Measurements from ENCODE around the gene BPIFA2. TPM values are rescaled to one million over a fixed set of nuclear protein-coding genes. Genes with fewer than 3 reads are reported as not detected.

The BPIFA2 gene
- total and polyA plus RNA-seq, 2 of the 4 experiments (the other 2 are of a cell fraction) = not detected

- no TSS peak for BruUV-seq (replicated peaks)
- no peak for ATAC-seq (ENCODE audit: low read depth)
- CTCF ChIA-PET = no interaction called here
These were observed 23.5 kb downstream of the BPIFA2 start for GRCh38 chr20:33191484-33191883.

More at GRCh38 chr20:33191484-33191883, 23.5 kb downstream of the BPIFA2 start:
- H3K23ac ChIP-seq (ENCODE audit: low read depth, low read length) = no peak overlapping the region
- no peak overlapping the region for H3K56ac ChIP-seq (ENCODE audit: extremely low read depth, insufficient read depth, low read length)
- no peak overlapping the region for H3K4me3 ChIP-seq (ENCODE audit: insufficient read depth, low read depth, low read length)
- TF ChIP-seq, protein P1, sequence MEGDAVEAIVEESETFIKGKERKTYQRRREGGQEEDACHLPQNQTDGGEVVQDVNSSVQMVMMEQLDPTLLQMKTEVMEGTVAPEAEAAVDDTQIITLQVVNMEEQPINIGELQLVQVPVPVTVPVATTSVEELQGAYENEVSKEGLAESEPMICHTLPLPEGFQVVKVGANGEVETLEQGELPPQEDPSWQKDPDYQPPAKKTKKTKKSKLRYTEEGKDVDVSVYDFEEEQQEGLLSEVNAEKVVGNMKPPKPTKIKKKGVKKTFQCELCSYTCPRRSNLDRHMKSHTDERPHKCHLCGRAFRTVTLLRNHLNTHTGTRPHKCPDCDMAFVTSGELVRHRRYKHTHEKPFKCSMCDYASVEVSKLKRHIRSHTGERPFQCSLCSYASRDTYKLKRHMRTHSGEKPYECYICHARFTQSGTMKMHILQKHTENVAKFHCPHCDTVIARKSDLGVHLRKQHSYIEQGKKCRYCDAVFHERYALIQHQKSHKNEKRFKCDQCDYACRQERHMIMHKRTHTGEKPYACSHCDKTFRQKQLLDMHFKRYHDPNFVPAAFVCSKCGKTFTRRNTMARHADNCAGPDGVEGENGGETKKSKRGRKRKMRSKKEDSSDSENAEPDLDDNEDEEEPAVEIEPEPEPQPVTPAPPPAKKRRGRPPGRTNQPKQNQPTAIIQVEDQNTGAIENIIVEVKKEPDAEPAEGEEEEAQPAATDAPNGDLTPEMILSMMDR (conservative IDR thresholded peaks at IDR 0.05; ENCODE audit: low read depth, low read length) = no peak
- TF ChIP-seq RFX5 (IDR thresholded peaks at IDR 0.05; ENCODE audit: low read depth, low read length) = no peak
- TF ChIP-seq MXI1 (IDR thresholded peaks at IDR 0.05; ENCODE audit: borderline replicate concordance, low read depth, low read length) = no peak
- no peak for TF ChIP-seq POLR2A (IDR thresholded peaks at IDR 0.05; ENCODE audit: low read depth, low read length)
- no peak for TF ChIP-seq RCOR1 (IDR thresholded peaks at IDR 0.05; ENCODE audit: insufficient replicate concordance, low read length)
- no peak for TF ChIP-seq USF2 (IDR thresholded peaks at IDR 0.05; ENCODE audit: low read depth, low read length)
- TF ChIP-seq CHD1 (IDR thresholded peaks at IDR 0.05; ENCODE audit: low read depth, low read length) = no peak
- no peak for TF ChIP-seq MAZ (IDR thresholded peaks at IDR 0.05; ENCODE audit: borderline replicate concordance, low read depth, low read length)
- no peak for TF ChIP-seq SMC3 (IDR thresholded peaks at IDR 0.05; ENCODE audit: low read depth, low read length)
- TF ChIP-seq NFE2L2 (IDR thresholded peaks at IDR 0.05; ENCODE audit: low read depth, low read length) = no peak
- no peak for TF ChIP-seq RAD21 (IDR thresholded peaks at IDR 0.05; ENCODE audit: low read length)
- TF ChIP-seq BHLHE40 (IDR thresholded peaks at IDR 0.05; ENCODE audit: low read depth, low read length) = no peak
- TF ChIP-seq ELK1 (IDR thresholded peaks at IDR 0.05; ENCODE audit: borderline replicate concordance, low read depth, low read length) = no peak
- no peak for TF ChIP-seq CEBPB (IDR thresholded peaks at IDR 0.05; ENCODE audit: low read depth, low read length)
- TF ChIP-seq MAFK (IDR thresholded peaks at IDR 0.05; ENCODE audit: low read depth, low read length) = no peak
- TF ChIP-seq FOS (IDR thresholded peaks at IDR 0.05; ENCODE audit: low read depth, low read length) = no peak
- no CpG with 5 or more reads among the region's 3 CpGs for WGBS, 2 experiments (ENCODE audit: extremely low coverage in 2 of 2, insufficient read length in 1 of 2)
- no peak overlapping the region for H2BK5ac ChIP-seq (ENCODE audit: low read depth, low read length, poor library complexity, severe bottlenecking)
- no peaks in the 10 kb centered on the region for H3K27me3 ChIP-seq (ENCODE audit: control insufficient read depth, insufficient read depth, low read length)
- no peaks in the 10 kb centered on the region for H3K9me3 ChIP-seq (ENCODE audit: control insufficient read depth, insufficient read depth, low read length)
- no peak overlapping the region for H2BK120ac ChIP-seq (ENCODE audit: low read depth, low read length)
- H4K5ac ChIP-seq (ENCODE audit: low read depth, low read length) = no peak overlapping the region
- no peak for DNase-seq
- no peak overlapping the region for H2AK5ac ChIP-seq (ENCODE audit: low read depth, low read length)
- no peaks in the 10 kb centered on the region for H3K79me1 ChIP-seq (ENCODE audit: low read depth in 1 of 2, low read length in 2 of 2)
- no peak overlapping the region for H2BK20ac ChIP-seq (ENCODE audit: low read depth, low read length)
- H3K36me3 ChIP-seq (ENCODE audit: control insufficient read depth, insufficient read depth, low read length) = no peaks in the 10 kb centered on the region
- no peak overlapping the region for H3K9ac ChIP-seq (ENCODE audit: low read depth, low read length)
- H3K27ac ChIP-seq (ENCODE audit: insufficient read depth, low read length) = no peak overlapping the region
- in situ Hi-C loops (cut with MboI; ENCODE audit: low sequenced_read_pairs) (no loop called here), dilution Hi-C loops (cut with HindIII; ENCODE audit: low sequenced_read_pairs, unreplicated experiment) (no loop called here), intact Hi-C loops (cut with micrococcal nuclease) (no loop called here)
- POLR2A ChIA-PET (ENCODE audit: unreplicated experiment) = interaction anchor here (0.7 kb wide), 1 partner anchor 448 kb away, joined by 10 read pairs; no protein-coding TSS in a partner anchor
- no peak overlapping the region for H2AK9ac ChIP-seq (replicated peaks; ENCODE audit: low read depth, low read length, poor library complexity)
- no peak overlapping the region for H4K91ac ChIP-seq (ENCODE audit: insufficient read depth, low read depth, low read length)
- H3K4me1 ChIP-seq (ENCODE audit: control insufficient read depth, insufficient read depth, low read length) = no peaks in the 10 kb centered on the region
- no peaks in the 10 kb centered on the region for H4K20me1 ChIP-seq (ENCODE audit: insufficient read depth, low read length)
- no peak overlapping the region for H2AFZ ChIP-seq (replicated peaks; ENCODE audit: low read length, poor library complexity)
- H2BK15ac ChIP-seq (ENCODE audit: low read depth, low read length) = no peak overlapping the region
- no peak overlapping the region for H3K14ac ChIP-seq (replicated peaks; ENCODE audit: low read depth, low read length)
- H3K4ac ChIP-seq (ENCODE audit: low read depth, low read length) = no peak overlapping the region
- H4K8ac ChIP-seq (ENCODE audit: low read depth in 2 of 2, low read length in 2 of 2) = no peak overlapping the region
- H3K18ac ChIP-seq (ENCODE audit: low read depth, low read length) = no peak overlapping the region
- no peaks in the 10 kb centered on the region for H3K9me1 ChIP-seq (ENCODE audit: insufficient read depth, low read length)
- H3K4me2 ChIP-seq (ENCODE audit: low read depth, low read length) = no peak overlapping the region

All from IMR-90 (cell line).